ENCODE results near the gene SGF29.
"Not testable (repeated sequence)": the region's sequence is repeated elsewhere in the genome, so short reads cannot be mapped to it uniquely, and the experiment has no call there.

Gene SGF29

GRCh38 chr16:28592511-28592910 lies 38.8 kb downstream of the SGF29 start:
- H3K4me3 ChIP-seq (ENCODE audit: low read depth, low read length): no peak overlapping the region
- no peak for TF ChIP-seq CTCF (IDR thresholded peaks at IDR 0.05; ENCODE audit: low read depth, low read length, missing control alignments)
- in situ Hi-C loops (cut with HindIII; ENCODE audit: low sequenced_read_pairs): no loop called here
- no peak for DNase-seq (ENCODE audit: low read depth)

GRCh38 chr16:28592979-28593553 lies 39.3 kb downstream of the SGF29 start:
- in situ Hi-C loops (cut with HindIII; ENCODE audit: low sequenced_read_pairs): no loop called here
- no peak overlapping the region for H3K4me3 ChIP-seq (ENCODE audit: low read depth, low read length)
- no peak for DNase-seq (ENCODE audit: low read depth)

GRCh38 chr16:28595451-28595850 lies 41.7 kb downstream of the SGF29 start:
- DNase-seq (ENCODE audit: low read depth); H3K4me3 ChIP-seq (ENCODE audit: low read depth, low read length); in situ Hi-C loops (cut with HindIII; ENCODE audit: low sequenced_read_pairs): not testable (repeated sequence)

More at GRCh38 chr16:28592979-28593553, 39.3 kb downstream of the SGF29 start:
- no peak for TF ChIP-seq CTCF (IDR thresholded peaks at IDR 0.05; ENCODE audit: low read depth, low read length, missing control alignments)

DNA sequence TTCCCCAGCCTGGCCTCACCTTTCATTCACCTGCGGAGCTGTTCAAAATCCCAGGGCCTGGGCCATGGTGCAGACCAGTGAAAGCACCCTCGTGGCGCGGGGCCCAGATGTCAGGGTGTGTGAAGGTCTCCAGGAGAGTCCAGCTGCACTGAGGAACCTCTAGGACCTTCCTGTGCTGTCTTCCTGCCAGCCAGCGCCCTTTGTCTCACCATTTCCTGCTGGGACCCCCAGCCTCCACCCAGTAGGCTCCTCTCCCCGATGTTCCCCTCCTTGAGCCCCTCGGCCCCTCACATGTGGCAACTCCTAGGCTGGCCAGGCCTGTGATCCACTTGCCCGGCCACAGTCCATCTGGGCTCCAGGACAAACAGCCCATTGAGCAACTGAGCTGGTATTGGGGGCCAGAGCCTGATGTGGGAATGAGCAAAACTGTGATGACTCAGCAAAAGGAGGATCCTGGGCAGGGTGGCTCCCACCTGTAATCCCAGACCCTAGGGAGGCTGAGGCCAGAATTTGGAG lies 42.5 kb downstream of the SGF29 start:
- no peak for TF ChIP-seq CTCF (IDR thresholded peaks at IDR 0.05; ENCODE audit: low read depth, low read length, missing control alignments)
- in situ Hi-C loops (cut with HindIII; ENCODE audit: low sequenced_read_pairs): no loop called here
- no peak overlapping the region for H3K4me3 ChIP-seq (ENCODE audit: low read depth, low read length)
- no peak for DNase-seq (ENCODE audit: low read depth)

GRCh38 chr16:28596840-28597691 lies 43.3 kb downstream of the SGF29 start, which contains the start of gene SULT1A2:
Gene SULT1A2 (minus strand): TSS chr16:28597050. CDS start chr16:28595930, 1,120 bp downstream.
- no peak within 1 kb of the TSS for H3K4me3 ChIP-seq (ENCODE audit: low read depth, low read length)
- DNase-seq (ENCODE audit: low read depth): no peak
- TF ChIP-seq CTCF (IDR thresholded peaks at IDR 0.05; ENCODE audit: low read depth, low read length, missing control alignments): no peak
- in situ Hi-C loops (cut with HindIII; ENCODE audit: low sequenced_read_pairs): no loop called here

- no peak for DNase-seq (ENCODE audit: low read depth)
- no peak overlapping the region for H3K4me3 ChIP-seq (ENCODE audit: low read depth, low read length)
- in situ Hi-C loops (cut with HindIII; ENCODE audit: low sequenced_read_pairs): no loop called here
- no peak for TF ChIP-seq CTCF (IDR thresholded peaks at IDR 0.05; ENCODE audit: low read depth, low read length, missing control alignments)
Observed at GRCh38 chr16:28597692-28598261, 44.1 kb downstream of the SGF29 start.

- in situ Hi-C loops (cut with HindIII; ENCODE audit: low sequenced_read_pairs); H3K4me3 ChIP-seq (ENCODE audit: low read depth, low read length); DNase-seq (ENCODE audit: low read depth): not testable (repeated sequence)
Observed at GRCh38 chr16:28599377-28600285, 45.9 kb downstream of the SGF29 start.

DNA sequence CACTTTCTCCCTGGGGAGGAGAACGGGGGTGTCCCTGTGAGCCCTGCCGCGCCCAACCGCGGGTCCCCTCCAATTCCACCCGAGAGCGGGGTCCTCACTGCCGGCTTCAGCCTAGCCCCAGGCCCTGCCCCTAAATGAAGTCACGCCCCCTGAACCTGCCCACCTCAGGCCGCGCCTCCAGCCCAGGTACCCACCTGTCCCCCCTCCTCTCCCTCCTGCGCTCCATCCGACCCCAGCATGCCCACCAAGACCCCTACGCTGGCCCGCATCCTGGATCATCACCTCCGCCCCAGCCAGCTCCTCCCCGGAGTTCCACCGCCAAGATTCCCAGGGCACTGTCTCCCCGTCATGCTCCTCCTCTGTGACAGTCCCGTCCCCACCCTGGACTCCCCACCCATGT lies 47.2 kb downstream of the SGF29 start:
- DNase-seq (ENCODE audit: low read depth); H3K4me3 ChIP-seq (ENCODE audit: low read depth, low read length); in situ Hi-C loops (cut with HindIII; ENCODE audit: low sequenced_read_pairs): not testable (repeated sequence)

DNA sequence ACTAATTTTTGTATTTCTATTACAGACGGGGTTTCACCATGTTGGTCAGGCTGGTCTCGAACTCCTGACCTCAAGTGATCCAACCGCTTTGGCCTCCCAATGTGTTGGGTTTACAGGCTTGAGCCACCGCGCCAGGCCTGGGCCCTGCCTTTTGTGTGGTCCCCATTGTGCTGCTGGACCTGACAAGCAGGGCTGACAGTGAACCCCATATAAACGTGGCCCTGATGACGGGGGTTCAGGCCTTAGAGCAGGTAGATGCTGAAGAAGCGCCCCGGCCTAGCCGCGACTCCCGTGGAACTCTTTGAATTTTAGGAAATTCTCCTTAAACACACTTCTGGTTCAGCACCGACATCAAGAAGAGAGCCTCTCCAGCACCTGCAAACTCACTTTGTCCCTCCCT lies 47.9 kb downstream of the SGF29 start:
- H3K4me3 ChIP-seq (ENCODE audit: low read depth, low read length); in situ Hi-C loops (cut with HindIII; ENCODE audit: low sequenced_read_pairs); DNase-seq (ENCODE audit: low read depth): not testable (repeated sequence)

DNA sequence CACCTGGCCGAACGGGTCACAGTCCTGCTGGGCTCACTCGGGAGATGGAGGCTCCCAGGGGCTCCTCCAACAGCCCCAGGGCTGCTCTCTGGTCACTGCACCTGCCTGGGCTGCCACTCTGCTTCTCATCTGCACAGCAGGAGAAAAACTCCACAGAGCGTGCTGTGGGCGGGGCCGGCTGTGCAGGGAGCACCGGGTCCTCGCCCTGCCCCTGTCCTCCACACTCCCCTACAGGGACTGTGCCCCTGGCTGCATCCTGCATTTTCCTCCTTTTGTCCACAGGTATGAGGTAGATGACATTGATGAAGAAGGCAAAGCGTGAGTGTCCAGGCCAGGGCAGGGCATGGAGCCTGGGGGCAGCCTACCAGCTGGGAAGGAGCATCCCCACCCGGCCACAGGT lies 48.3 kb downstream of the SGF29 start:
- in situ Hi-C loops (cut with HindIII; ENCODE audit: low sequenced_read_pairs); H3K4me3 ChIP-seq (ENCODE audit: low read depth, low read length); DNase-seq (ENCODE audit: low read depth): not testable (repeated sequence)
